ENCODE data around the gene LDB1.
A peak's percentile ranks its signal among the peaks of the same experiment; 100 is the strongest.

DNA sequence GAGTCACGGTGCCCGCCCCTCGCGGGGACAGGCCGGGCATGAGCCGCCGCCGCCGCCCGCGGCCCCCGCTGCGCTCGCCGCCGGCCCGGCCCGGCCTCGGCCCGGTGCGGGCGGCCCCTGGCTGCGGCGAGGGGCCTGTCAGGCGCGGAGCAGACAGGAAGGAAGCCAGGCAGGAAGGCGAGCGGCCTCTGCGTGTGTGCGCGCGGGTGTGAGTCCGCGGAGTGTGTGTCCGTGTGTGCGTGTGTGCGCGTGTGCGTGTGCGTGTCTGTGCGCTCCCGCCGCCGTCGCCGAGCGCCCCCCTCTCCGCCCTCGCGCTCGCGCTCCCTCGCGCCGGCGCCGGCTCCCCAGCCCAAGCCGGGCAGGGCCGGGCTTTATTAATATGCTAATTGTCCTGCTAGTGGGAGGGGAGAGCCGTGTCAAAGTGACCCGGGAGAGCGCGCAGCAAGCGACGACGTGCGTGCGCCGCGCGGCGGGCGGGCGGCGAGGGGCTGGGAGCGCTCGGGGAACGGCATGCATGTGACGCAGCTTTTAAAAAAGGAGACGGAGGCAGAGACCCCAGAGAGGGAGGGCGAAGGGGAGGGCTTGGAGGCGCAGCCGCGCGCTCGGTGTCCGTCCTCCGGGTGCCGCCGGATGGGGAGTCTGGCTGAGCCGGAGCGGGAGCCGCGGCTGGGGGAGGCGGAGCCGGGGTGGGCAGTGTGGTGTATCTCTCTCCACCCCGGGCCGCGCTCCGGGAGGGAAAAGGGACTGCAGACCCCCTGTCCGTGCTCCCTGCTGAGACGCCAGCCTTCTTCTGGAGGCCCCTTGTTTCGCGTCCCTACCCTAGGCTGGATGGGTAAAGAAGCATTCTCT, at the start of gene LDB1:
- TF ChIP-seq, protein P1, sequence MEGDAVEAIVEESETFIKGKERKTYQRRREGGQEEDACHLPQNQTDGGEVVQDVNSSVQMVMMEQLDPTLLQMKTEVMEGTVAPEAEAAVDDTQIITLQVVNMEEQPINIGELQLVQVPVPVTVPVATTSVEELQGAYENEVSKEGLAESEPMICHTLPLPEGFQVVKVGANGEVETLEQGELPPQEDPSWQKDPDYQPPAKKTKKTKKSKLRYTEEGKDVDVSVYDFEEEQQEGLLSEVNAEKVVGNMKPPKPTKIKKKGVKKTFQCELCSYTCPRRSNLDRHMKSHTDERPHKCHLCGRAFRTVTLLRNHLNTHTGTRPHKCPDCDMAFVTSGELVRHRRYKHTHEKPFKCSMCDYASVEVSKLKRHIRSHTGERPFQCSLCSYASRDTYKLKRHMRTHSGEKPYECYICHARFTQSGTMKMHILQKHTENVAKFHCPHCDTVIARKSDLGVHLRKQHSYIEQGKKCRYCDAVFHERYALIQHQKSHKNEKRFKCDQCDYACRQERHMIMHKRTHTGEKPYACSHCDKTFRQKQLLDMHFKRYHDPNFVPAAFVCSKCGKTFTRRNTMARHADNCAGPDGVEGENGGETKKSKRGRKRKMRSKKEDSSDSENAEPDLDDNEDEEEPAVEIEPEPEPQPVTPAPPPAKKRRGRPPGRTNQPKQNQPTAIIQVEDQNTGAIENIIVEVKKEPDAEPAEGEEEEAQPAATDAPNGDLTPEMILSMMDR (IDR thresholded peaks at IDR 0.05; ENCODE audit: insufficient read depth, low read length) = no peak
- TF ChIP-seq GABPA (IDR thresholded peaks at IDR 0.05; ENCODE audit: low read depth) = peak; percentile 30; the same call in 1 of the 2 replicates
- TF ChIP-seq, protein P2, sequence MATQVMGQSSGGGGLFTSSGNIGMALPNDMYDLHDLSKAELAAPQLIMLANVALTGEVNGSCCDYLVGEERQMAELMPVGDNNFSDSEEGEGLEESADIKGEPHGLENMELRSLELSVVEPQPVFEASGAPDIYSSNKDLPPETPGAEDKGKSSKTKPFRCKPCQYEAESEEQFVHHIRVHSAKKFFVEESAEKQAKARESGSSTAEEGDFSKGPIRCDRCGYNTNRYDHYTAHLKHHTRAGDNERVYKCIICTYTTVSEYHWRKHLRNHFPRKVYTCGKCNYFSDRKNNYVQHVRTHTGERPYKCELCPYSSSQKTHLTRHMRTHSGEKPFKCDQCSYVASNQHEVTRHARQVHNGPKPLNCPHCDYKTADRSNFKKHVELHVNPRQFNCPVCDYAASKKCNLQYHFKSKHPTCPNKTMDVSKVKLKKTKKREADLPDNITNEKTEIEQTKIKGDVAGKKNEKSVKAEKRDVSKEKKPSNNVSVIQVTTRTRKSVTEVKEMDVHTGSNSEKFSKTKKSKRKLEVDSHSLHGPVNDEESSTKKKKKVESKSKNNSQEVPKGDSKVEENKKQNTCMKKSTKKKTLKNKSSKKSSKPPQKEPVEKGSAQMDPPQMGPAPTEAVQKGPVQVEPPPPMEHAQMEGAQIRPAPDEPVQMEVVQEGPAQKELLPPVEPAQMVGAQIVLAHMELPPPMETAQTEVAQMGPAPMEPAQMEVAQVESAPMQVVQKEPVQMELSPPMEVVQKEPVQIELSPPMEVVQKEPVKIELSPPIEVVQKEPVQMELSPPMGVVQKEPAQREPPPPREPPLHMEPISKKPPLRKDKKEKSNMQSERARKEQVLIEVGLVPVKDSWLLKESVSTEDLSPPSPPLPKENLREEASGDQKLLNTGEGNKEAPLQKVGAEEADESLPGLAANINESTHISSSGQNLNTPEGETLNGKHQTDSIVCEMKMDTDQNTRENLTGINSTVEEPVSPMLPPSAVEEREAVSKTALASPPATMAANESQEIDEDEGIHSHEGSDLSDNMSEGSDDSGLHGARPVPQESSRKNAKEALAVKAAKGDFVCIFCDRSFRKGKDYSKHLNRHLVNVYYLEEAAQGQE (IDR thresholded peaks at IDR 0.05; ENCODE audit: insufficient replicate concordance, low read depth) = peak; percentile 26
